H9 (cell line): ENCODE data around the gene UBA1. TPM values are rescaled to one million over a fixed set of nuclear protein-coding genes. Genes with fewer than 3 reads are reported as not detected.

Source experiments
- DNase-seq: peaks from one replicate; pipeline ENCODE4 v3.0.0-alpha.2; 2017
- H2AFZ ChIP-seq: one replicate; pipeline ENCODE4 v1.6.1; 2013; ENCODE audit warnings: mild to moderate bottlenecking, low read length, control low read depth, moderate library complexity
- H2AK5ac ChIP-seq: 2 replicates; pipeline ENCODE4 v1.6.1; 2013; ENCODE audit warnings: low read length, control low read depth, mixed read lengths; ENCODE audit not compliant: insufficient read length
- H2BK120ac ChIP-seq: one replicate; pipeline ENCODE4 v1.6.1; 2013; ENCODE audit warnings: low read depth, mild to moderate bottlenecking, low read length, control low read depth, inconsistent platforms; ENCODE audit not compliant: poor library complexity, severe bottlenecking
- H2BK12ac ChIP-seq: 2 replicates; pipeline ENCODE4 v1.6.1; 2013; ENCODE audit warnings: low read length, control low read depth, mixed read lengths, low read depth; ENCODE audit not compliant: insufficient read length
- H2BK15ac ChIP-seq: 2 replicates; pipeline ENCODE4 v1.6.1; 2013; ENCODE audit warnings: low read depth, low read length, control low read depth
- H2BK20ac ChIP-seq: one replicate; pipeline ENCODE4 v1.6.1; 2013; ENCODE audit warnings: low read depth, mild to moderate bottlenecking, low read length, control low read depth, inconsistent platforms; ENCODE audit not compliant: poor library complexity, severe bottlenecking
- H2BK5ac ChIP-seq: 2 replicates; pipeline ENCODE4 v1.6.1; 2013; ENCODE audit warnings: low read length, control low read depth, mixed read lengths; ENCODE audit not compliant: insufficient read length
- H3K14ac ChIP-seq: 2 replicates; pipeline ENCODE4 v1.6.1; 2013; ENCODE audit warnings: low read length, control low read depth; ENCODE audit not compliant: insufficient read depth
- H3K18ac ChIP-seq: 2 replicates; pipeline ENCODE4 v1.6.1; 2013; ENCODE audit warnings: low read depth, mild to moderate bottlenecking, mixed read lengths, low read length, control low read depth; ENCODE audit not compliant: insufficient read length
- H3K23ac ChIP-seq: 2 replicates; pipeline ENCODE4 v1.6.1; 2013; ENCODE audit warnings: low read length, control low read depth, mixed read lengths, low read depth; ENCODE audit not compliant: insufficient read length
- H3K23me2 ChIP-seq: 2 replicates; pipeline ENCODE4 v1.6.1; 2013; ENCODE audit warnings: low read depth, mild to moderate bottlenecking, mixed read lengths, low read length, control low read depth; ENCODE audit not compliant: insufficient read length, poor library complexity, severe bottlenecking
- H3K27ac ChIP-seq: 2 replicates; pipeline ENCODE4 v1.5.1; 2013; ENCODE audit warnings: low read length, control low read depth, mixed read lengths, low read depth; ENCODE audit not compliant: insufficient read length
- H3K27me3 ChIP-seq: 2 replicates; pipeline ENCODE4 v1.6.1; 2013; ENCODE audit warnings: low read length, control low read depth, inconsistent platforms; ENCODE audit not compliant: insufficient read depth
- H3K4ac ChIP-seq: 2 replicates; pipeline ENCODE4 v1.6.1; 2013; ENCODE audit warnings: low read depth, mild to moderate bottlenecking, control low read depth, inconsistent platforms, low read length, moderate library complexity
- H3K4me1 ChIP-seq: 2 replicates; pipeline ENCODE4 v1.6.1; 2013; ENCODE audit warnings: low read length, control low read depth, inconsistent platforms; ENCODE audit not compliant: insufficient read depth
- H3K4me2 ChIP-seq: 2 replicates; pipeline ENCODE4 v1.6.1; 2013; ENCODE audit warnings: low read length, control low read depth, mixed read lengths; ENCODE audit not compliant: insufficient read length, insufficient read depth
- H3K56ac ChIP-seq: 2 replicates; pipeline ENCODE4 v1.6.1; 2013; ENCODE audit warnings: low read depth, mild to moderate bottlenecking, mixed read lengths, low read length, control low read depth; ENCODE audit not compliant: insufficient read length
- H3K79me1 ChIP-seq: 2 replicates; pipeline ENCODE4 v1.6.1; 2013; ENCODE audit warnings: low read depth, mild to moderate bottlenecking, moderate library complexity, low read length, control low read depth, inconsistent platforms; ENCODE audit not compliant: insufficient read depth, poor library complexity, severe bottlenecking
- H3K79me2 ChIP-seq: 2 replicates; pipeline ENCODE4 v1.6.1; 2013; ENCODE audit warnings: low read length, control low read depth, inconsistent platforms; ENCODE audit not compliant: insufficient read depth
- H3K9ac ChIP-seq: 2 replicates; pipeline ENCODE4 v1.6.1; 2013; ENCODE audit warnings: low read length, control low read depth, mixed read lengths; ENCODE audit not compliant: insufficient read length; ENCODE audit errors: extremely low read depth
- H3K9me3 ChIP-seq: one replicate; pipeline ENCODE4 v1.6.1; 2013; ENCODE audit warnings: low read depth, low read length, inconsistent platforms; ENCODE audit not compliant: control insufficient read depth
- H3T11ph ChIP-seq: one replicate; pipeline ENCODE4 v1.6.1; 2013; ENCODE audit warnings: mild to moderate bottlenecking, low read length, control low read depth, inconsistent platforms
- H4K20me1 ChIP-seq: one replicate; pipeline ENCODE4 v1.6.1; 2013; ENCODE audit not compliant: control insufficient read depth, insufficient read length, insufficient read depth
- H4K5ac ChIP-seq: 2 replicates; pipeline ENCODE4 v1.6.1; 2013; ENCODE audit warnings: low read depth, mild to moderate bottlenecking, mixed read lengths, low read length, control low read depth; ENCODE audit not compliant: insufficient read length
- H4K8ac ChIP-seq: replicated peaks from 2 replicates; pipeline ENCODE4 v1.6.1; 2013; ENCODE audit warnings: low read length, control low read depth, mixed read lengths, low read depth; ENCODE audit not compliant: insufficient read length
- H4K91ac ChIP-seq: 2 replicates; pipeline ENCODE4 v1.6.1; 2013; ENCODE audit warnings: low read depth, mild to moderate bottlenecking, moderate library complexity, mixed read lengths, low read length, control low read depth; ENCODE audit not compliant: insufficient read length
- H3K27ac Mint-ChIP-seq, 3 experiments: 2 replicates in 2 of 3; 3 replicates in 1 of 3; pipeline ENCODE4 v1.8.0; 2020 to 2021; ENCODE audit warnings: mixed read lengths in 3 of 3, mild to moderate bottlenecking in 1 of 3, moderate library complexity in 1 of 3
- H3K27me3 Mint-ChIP-seq: 2 replicates; pipeline ENCODE4 v1.8.0; 2021; ENCODE audit warnings: low read depth, mild to moderate bottlenecking, moderate library complexity, mixed read lengths
- H3K36me3 Mint-ChIP-seq, 3 experiments: 2 replicates in 2 of 3; 3 replicates in 1 of 3; pipeline ENCODE4 v1.8.0; 2020 to 2021; ENCODE audit warnings: low read depth in 3 of 3, mixed read lengths in 3 of 3; ENCODE audit not compliant: insufficient read depth in 1 of 3
- H3K4me1 Mint-ChIP-seq, 2 experiments: 2 replicates each; pipeline ENCODE4 v1.8.0; 2020; ENCODE audit warnings: mixed read lengths in 2 of 2
- H3K4me3 Mint-ChIP-seq, 2 experiments: 2 replicates in 1 of 2; 3 replicates in 1 of 2; pipeline ENCODE4 v1.8.0; 2020 to 2021; ENCODE audit warnings: mild to moderate bottlenecking in 2 of 2, mixed read lengths in 2 of 2, moderate library complexity in 1 of 2
- H3K9me3 Mint-ChIP-seq, 2 experiments: 2 replicates in 1 of 2; 3 replicates in 1 of 2; pipeline ENCODE4 v1.8.0; 2020; ENCODE audit warnings: mild to moderate bottlenecking in 2 of 2, mixed read lengths in 2 of 2, moderate library complexity in 1 of 2
- CTCF ChIP-seq: fragments of 200-600 bp; sonication (generic); conservative IDR thresholded peaks from 3 replicates; pipeline ENCODE4 v1.8.0; 2021; ENCODE audit warnings: antibody characterized with exemption, mild to moderate bottlenecking
- WGBS: extraction: QIAGEN DNeasy Blood & Tissue Kit; methylation state at CpG from one replicate; pipeline ENCODE4 v1.1.7; 2013; ENCODE audit warnings: missing lambda C conversion rate, low lambda C conversion rate, mixed read lengths; ENCODE audit not compliant: insufficient read length; ENCODE audit errors: extremely low coverage; 5-methylcytosine and 5-hydroxymethylcytosine counted together
- total RNA-seq: library from RNA; stranded (reverse); gene quantifications from 2 replicates; pipeline ENCODE4 v1.2.1, GENCODE V29; 2021

UBA1 gene
- total RNA-seq, 1 experiment from 2014 or later: 427 TPM

GRCh38 chrX:47214435-47215077 is 20.9 kb downstream of the UBA1 start:
- no peaks in the 10 kb centered on the region for H3K9me3 ChIP-seq
- H2BK120ac ChIP-seq: no peak overlapping the region
- no peaks in the 10 kb centered on the region for H4K20me1 ChIP-seq
- no peak for TF ChIP-seq CTCF
- H3T11ph ChIP-seq: no peak overlapping the region
- H2AFZ ChIP-seq: no peak overlapping the region
- Mint-ChIP-seq H3K36me3 (peaks cover 54 to 75% (median 71%) of the 10 kb centered on the region in 3 experiments), H3K27ac (peak overlapping the region in 1 of 3 experiments; percentile 83; a peak in 3 of 7 replicates), H3K27me3 (no peaks in the 10 kb centered on the region; the same call in 1 of the 2 replicates), H3K4me1 (peaks cover 22 to 24% of the 10 kb centered on the region in 2 experiments), H3K9me3 (peaks cover 0 to 2% of the 10 kb centered on the region in 2 experiments; a peak in 2 of 5 replicates), H3K4me3 (no peak overlapping the region)
- no peak overlapping the region for H2BK15ac ChIP-seq
- H3K23ac ChIP-seq: no peak overlapping the region
- no peak overlapping the region for H3K4ac ChIP-seq
- no peak overlapping the region for H2BK5ac ChIP-seq
- H4K8ac ChIP-seq: no peak overlapping the region
- no peaks in the 10 kb centered on the region; the same call in 1 of the 2 replicates for H3K4me1 ChIP-seq
- no peak overlapping the region for H3K14ac ChIP-seq
- WGBS: no CpG with 5 or more reads among the region's 20 CpGs
- no peak overlapping the region for H3K18ac ChIP-seq
- H3K23me2 ChIP-seq: peaks cover 8% of the 10 kb centered on the region
- no peak overlapping the region for H2BK20ac ChIP-seq
- H3K79me2 ChIP-seq: peaks cover 5% of the 10 kb centered on the region; the same call in 1 of the 2 replicates
- no peaks in the 10 kb centered on the region for H3K27me3 ChIP-seq
- H3K56ac ChIP-seq: no peak overlapping the region
- no peak overlapping the region for H4K91ac ChIP-seq
- no peak overlapping the region for H2BK12ac ChIP-seq
- DNase-seq: no peak
- H4K5ac ChIP-seq: no peak overlapping the region
- H3K4me2 ChIP-seq: no peak overlapping the region
- no peak overlapping the region for H3K9ac ChIP-seq
- H3K79me1 ChIP-seq: no peaks in the 10 kb centered on the region
- no peak overlapping the region for H3K27ac ChIP-seq
- no peak overlapping the region for H2AK5ac ChIP-seq
